DMS153 treated with DMSO at 0.1 percent for 48 hours (cell line): ENCODE data around the gene RXRA.
"Not testable (repeated sequence)": the region's sequence is repeated elsewhere in the genome, so short reads cannot be mapped to it uniquely, and the experiment has no call there.

ENCODE experiments used
- DNase-seq: peaks from one replicate; lab custom pipeline; 2025; ENCODE audit not compliant: unreplicated experiment; lab: John Stamatoyannopoulos, UW

Gene RXRA

GRCh38 chr9:134293611-134294152, 32.6 kb upstream of the RXRA start:
- DNase-seq = no peak

GRCh38 chr9:134294153-134295071, 31.8 kb upstream of the RXRA start:
- DNase-seq = no peak

- DNase-seq = no peak
Observed at GRCh38 chr9:134295101-134295745, 31.0 kb upstream of the RXRA start.

GRCh38 chr9:134295746-134296250, 30.5 kb upstream of the RXRA start:
- DNase-seq = no peak

GRCh38 chr9:134296301-134297082, 29.8 kb upstream of the RXRA start:
- no peak for DNase-seq

GRCh38 chr9:134297083-134297410, 29.2 kb upstream of the RXRA start:
- DNase-seq = no peak

GRCh38 chr9:134297576-134297975, 28.7 kb upstream of the RXRA start:
- DNase-seq = no peak

GRCh38 chr9:134298000-134298399, 28.3 kb upstream of the RXRA start:
- no peak for DNase-seq

- no peak for DNase-seq
Observed at GRCh38 chr9:134299068-134299467, 27.2 kb upstream of the RXRA start.

GRCh38 chr9:134299883-134300282, 26.4 kb upstream of the RXRA start:
- no peak for DNase-seq

- DNase-seq = no peak
Observed at GRCh38 chr9:134301387-134302129, 24.7 kb upstream of the RXRA start.

- no peak for DNase-seq
Observed at GRCh38 chr9:134302130-134302817, 24.0 kb upstream of the RXRA start.

GRCh38 chr9:134303601-134304000, 22.7 kb upstream of the RXRA start:
- DNase-seq = no peak

- no peak for DNase-seq
Observed at GRCh38 chr9:134304261-134304660, 22.0 kb upstream of the RXRA start.

- no peak for DNase-seq
Observed at GRCh38 chr9:134304690-134305089, 21.6 kb upstream of the RXRA start.

GRCh38 chr9:134305533-134305932, 20.7 kb upstream of the RXRA start:
- DNase-seq = no peak

GRCh38 chr9:134306042-134306441, 20.2 kb upstream of the RXRA start:
- DNase-seq = not testable (repeated sequence)

GRCh38 chr9:134306636-134307600, 19.3 kb upstream of the RXRA start:
- DNase-seq = no peak
